Activated naive CD4-positive, alpha-beta T cell treated with Interleukin-2 at 50 U/mL for 16 hours (primary cell): ENCODE measurements around the gene MON1A.
"Not testable (repeated sequence)": the region's sequence is repeated elsewhere in the genome, so short reads cannot be mapped to it uniquely, and the experiment has no call there.

Source experiments
- DNase-seq: peaks from one replicate; pipeline ENCODE4 v3.0.0-alpha.2; 2020

MON1A gene

GRCh38 chr3:49916686-49917085 lies 12.9 kb downstream of the MON1A start:
- DNase-seq: no peak

- no peak for DNase-seq
These were observed 14.7 kb downstream of the MON1A start for GRCh38 chr3:49914906-49915305.

GRCh38 chr3:49912881-49913281 lies 16.7 kb downstream of the MON1A start:
- DNase-seq: no peak

- DNase-seq: no peak
These were observed 18.0 kb downstream of the MON1A start for GRCh38 chr3:49911611-49912010.

- DNase-seq: no peak
These were observed 18.5 kb downstream of the MON1A start for GRCh38 chr3:49911124-49911420.

- no peak for DNase-seq
These were observed 19.0 kb downstream of the MON1A start for GRCh38 chr3:49910409-49911123.

DNA sequence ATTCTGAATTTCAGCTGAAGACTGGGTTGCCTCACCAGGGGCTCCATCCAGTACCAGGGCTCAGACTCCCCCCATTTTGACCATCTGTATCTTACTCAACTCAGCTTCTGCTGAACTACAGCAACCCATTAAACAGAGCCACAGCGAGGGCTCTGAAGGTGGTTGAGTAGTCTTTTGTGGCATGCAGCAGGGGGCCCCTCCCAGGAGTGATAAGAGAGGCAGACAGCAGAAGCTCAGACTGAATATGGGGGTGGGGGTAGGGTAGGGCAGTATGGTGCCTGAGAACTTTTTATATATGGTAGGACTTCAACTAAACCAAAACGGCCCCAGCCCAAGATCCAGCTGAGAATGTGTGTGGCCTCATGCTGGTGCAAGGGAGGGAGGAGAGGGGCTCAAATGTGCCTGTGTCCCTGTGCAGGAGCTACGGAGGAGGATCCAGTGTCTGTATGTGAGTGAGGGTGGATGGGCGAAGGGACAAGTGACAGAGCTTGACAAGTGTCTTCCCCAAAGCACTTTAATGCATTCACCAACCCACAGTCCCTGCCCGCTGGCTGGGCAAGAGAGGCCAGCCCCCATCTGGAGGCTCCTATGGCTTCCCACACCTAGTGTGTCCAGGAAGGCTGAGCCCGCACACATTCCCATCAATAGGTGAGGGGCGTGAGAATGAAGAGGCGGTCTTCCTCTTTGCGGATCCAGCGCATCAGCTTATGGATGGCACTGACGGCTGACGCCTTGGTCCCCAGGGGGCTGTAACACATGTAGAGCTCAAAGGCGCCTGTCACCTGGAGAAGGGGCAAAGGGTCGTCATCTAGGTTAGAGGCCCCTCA lies 21.0 kb downstream of the MON1A start:
- DNase-seq: no peak

GRCh38 chr3:49906073-49906743 lies 23.4 kb downstream of the MON1A start:
- peak; percentile 56 for DNase-seq

GRCh38 chr3:49904448-49904847 lies 25.2 kb downstream of the MON1A start:
- not testable (repeated sequence) for DNase-seq

DNA sequence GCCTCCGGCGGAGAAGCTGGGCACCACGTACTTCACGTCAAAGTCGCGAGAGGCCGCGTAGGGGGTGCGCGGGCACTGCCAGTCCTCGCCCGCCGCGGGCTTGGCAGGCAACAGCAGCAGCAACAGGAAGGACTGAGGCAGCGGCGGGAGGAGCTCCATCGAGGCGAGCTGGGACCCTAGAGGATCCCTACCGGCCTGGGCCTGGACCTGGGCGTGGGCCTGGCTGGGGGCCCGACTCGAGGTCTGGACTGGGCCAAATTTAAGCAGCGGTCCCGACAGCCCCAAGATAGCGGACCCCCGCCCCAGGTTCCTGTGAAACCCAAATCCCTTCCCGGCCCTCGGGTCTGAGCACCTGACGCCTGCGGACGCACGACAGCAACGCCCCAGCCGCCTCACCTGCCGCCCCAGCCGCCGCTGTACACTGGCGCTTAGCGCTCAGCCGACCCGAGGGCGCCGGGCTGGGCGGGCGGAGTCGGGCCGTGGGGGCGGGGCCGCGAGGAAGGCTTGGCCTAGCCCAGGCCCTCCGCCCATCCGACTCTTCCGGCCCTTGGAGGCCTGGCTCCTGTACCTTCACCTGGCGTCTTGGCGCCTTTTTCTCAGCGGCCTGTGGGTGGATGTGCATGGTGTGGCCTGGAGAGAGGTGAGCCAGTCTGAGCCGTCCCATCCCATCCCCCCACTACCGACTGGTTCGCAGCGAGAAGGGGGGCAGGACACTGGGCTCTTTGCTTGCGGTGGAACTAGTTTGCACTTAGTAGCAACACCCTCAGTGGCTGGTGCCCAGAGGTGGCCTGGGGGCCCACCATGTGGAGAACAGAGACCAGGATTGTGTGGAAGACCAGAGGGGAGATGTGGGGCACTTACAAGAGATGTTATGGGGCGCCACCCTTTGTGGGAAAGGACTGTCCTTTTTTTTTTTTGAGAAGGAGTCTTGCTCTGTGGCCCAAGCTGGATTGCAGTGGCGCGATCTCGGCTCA lies 25.9 kb downstream of the MON1A start, which contains the start of gene MST1R:
Gene MST1R, minus strand, starts transcription at position 423 of the 974 bp plus-strand sequence. Its CDS starts 264 bp downstream, at position 159.
- DNase-seq: peak; percentile 84

DNA sequence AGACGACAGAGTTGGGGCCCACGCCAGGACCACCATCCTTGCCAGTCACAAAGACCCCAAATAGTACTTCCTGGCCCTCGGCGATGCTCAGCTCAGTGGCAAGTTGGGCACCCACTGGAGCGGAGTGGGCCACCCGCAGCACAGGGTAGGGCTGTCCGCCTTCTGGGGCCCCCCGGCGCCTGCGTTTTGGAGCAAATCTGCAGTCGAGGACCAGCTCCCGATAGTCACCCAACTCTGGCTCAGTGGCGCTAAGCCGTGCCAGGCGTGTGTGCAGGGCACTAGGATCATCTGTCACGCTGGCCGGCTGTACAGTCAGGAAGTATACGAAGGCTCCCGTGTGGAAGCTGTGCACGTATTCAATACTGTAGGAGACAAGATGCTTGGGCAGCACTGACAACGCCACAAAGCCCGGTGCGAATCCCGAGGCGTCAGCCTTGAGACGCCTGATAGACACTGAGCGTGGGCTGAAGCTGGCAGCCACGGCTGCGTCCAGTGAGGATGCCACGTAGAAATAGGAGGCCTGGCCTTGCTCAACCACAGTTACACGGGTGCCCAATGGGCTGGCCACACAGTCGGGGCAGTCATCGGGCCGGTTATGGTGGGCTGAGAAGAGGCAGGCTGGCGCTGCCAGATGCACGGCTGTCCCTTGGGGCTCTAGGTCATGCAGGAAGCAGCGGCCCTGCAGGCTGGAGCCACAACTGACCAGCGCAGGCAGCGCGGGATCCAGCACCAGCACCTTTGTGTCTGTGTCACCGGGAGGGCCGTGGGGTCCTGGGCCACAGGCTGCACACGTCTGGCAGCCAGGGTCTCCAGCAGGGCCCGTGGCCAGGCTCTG lies 26.9 kb downstream of the MON1A start:
- no peak for DNase-seq

DNA sequence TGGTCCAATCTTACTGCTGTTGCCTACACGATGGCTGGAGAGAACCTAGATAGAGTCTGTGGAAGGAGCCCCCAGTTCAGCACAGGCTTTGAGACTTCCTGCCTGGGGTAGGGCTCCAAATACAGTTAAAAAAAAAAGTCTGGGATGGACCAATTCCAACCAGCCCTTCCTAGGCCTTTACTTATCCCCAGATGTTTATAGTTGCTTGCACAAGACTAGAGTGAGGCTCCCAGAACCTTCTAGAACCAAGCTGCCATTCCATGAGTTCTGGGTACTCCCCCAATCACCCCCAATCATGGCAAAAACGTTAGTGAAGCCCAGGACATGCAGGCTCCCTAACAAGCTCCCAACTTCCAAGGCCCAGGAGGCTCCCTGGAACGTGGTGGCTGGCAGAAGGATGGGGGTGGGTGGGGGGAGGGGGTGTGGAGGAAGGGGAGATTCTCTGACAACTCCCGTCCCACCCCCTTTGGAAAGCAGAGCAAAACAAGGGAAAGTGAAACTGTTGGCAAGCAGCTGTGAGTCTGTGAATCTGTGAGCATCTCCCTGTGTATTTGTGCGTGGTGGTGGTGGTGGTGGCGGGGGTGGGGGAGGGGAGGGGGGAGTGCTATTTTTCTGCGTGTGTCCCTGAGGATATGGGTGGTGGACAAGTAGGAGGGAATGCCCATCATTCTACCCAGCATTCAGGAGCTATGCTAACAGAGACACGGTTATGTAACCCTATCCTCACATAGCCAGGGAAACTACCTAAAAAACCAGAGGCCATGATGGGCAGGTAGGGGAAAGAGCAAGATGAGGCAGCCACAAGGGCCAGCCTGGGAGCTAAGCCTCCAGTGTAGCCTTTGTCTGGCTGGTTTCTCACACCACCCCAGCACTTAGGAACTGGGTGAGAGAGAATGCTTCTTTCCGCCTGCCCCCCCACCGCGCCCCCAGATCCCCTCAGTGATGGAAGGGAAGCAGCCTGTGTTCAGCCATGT lies 28.0 kb downstream of the MON1A start:
- DNase-seq: no peak

GRCh38 chr3:49900491-49901153 lies 29.0 kb downstream of the MON1A start:
- DNase-seq: no peak

- DNase-seq: no peak
These were observed 29.8 kb downstream of the MON1A start for GRCh38 chr3:49899815-49900214.

DNA sequence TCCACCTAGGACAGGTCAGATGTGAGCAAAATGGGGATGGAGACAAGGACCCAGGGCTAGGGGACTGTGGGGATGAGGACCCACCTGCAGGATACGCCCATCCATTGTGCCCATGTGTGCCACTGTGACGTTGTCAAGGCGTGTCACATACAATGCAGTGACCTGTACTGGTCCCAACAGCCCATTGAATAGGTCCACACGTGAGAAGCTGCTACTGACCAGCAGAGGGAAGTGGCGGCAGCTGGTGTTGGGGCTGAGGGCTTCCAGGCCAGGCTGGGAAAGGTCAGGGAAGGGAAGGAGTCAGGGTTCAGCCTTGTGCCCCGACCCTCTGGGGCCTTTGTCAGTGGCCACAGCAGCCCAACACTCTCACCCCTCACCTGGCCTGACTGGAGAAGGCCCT lies 30.6 kb downstream of the MON1A start:
- no peak for DNase-seq

GRCh38 chr3:49896345-49896744 lies 33.3 kb downstream of the MON1A start:
- DNase-seq: no peak

DNA sequence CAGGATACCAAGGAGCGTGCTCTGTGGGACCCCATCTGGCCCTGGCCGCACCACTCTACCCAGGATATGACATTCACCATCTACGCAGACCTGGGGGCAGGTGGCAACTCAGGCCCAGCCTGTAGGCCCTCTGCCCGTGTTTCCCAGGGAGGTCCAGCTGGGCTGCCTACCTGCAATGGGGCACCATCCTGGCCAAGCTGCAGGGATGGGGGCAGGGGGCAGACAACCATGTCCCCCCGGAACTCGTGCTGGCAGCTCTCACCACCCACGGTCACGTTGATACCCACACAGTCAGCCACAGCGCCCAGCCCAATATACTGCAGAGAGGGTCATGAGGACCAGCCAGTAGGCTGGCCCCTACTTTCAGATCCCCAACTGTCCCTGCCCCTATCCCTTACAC lies 33.8 kb downstream of the MON1A start:
- no peak for DNase-seq

DNA sequence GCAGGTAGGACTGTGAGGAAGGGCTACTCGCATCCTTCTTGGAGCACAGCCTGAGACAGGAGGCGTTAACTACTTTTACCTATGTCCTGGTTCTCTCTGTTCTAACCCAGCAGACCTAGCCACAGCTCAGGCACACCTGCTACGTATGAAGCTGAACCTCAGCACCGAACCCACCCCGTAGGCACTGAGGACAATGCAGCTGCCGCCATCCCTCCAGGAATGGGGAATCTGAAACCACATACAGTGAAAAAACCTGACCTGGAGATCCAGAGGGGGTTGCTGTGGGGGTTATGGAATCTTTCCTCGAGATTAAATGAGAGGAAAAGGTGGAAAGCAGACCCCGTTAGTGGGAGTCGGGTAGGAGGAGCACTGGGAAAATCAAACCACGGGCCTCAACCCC lies 40.3 kb downstream of the MON1A start:
- DNase-seq: no peak

DNA sequence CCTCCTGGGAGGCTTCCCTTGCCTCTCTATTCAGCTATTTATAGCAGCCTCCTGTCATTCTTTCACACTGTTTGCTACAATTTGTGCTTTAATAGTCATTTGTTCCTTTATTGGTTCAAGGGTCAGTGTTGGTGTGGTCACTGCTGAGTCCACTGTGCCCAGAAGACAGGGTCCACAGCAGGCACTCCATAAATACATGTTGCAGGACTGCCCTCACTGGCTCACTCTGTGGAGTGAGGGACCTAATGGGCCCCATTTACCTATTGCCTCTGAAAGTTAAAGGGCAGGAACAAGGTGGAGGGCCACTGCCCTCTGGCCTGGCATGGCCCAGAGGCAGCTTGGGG lies 42.7 kb downstream of the MON1A start:
- no peak for DNase-seq

DNA sequence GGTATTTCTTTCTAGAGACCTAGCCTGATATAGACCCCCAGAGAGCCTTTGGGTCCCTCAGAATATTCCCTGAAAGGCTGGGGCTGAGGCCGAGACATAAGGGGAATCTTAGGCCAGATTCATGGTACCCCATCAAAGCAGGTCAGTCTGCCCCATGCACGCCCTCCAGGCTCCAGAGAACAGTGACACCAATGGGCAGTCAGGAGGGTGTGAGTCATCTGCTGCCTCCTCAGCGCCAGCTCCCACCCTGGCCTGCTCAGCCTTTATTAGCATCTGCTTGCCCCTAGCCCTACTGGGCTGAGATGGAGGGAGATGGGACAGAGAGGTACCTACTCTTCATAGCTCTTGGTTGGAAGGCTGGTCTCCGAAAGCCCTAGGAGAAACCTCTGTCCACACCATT lies 45.6 kb downstream of the MON1A start:
- no peak for DNase-seq
